Liver (tissue), 9 donors: Measurements from ENCODE around the gene TOR3A. TPM values are rescaled to one million over a fixed set of nuclear protein-coding genes. Genes with fewer than 3 reads are reported as not detected.

Experiments
- DNase-seq: peaks from one replicate; pipeline ENCODE4 v3.0.0-alpha.2; 2017; ENCODE audit warnings: low spot score
- H3K27ac ChIP-seq, 2 donors: one replicate each; pipeline ENCODE4 v1.7.0; 2013; ENCODE audit warnings: inconsistent platforms in 2 of 2, low read length in 2 of 2, control low read depth in 1 of 2, low read depth in 1 of 2, mild to moderate bottlenecking in 1 of 2
- H3K27me3 ChIP-seq, 4 donors: one replicate each; pipeline versions ENCODE4 v1.6.1 to v1.7.0; 2013; ENCODE audit warnings: low read length in 3 of 4, inconsistent platforms in 1 of 4, mild to moderate bottlenecking in 1 of 4, moderate library complexity in 1 of 4; ENCODE audit not compliant: control insufficient read depth in 4 of 4, insufficient read depth in 4 of 4
- H3K36me3 ChIP-seq, 4 donors: one replicate each; pipeline versions ENCODE4 v1.6.1 to v1.7.0; 2013; ENCODE audit warnings: low read length in 3 of 4, mild to moderate bottlenecking in 3 of 4, low read depth in 1 of 4, moderate library complexity in 1 of 4; ENCODE audit not compliant: control insufficient read depth in 4 of 4, insufficient read depth in 3 of 4
- H3K4me1 ChIP-seq, 4 donors: one replicate each; pipeline versions ENCODE4 v1.6.1 to v1.7.0; 2013; ENCODE audit warnings: low read length in 3 of 4, mild to moderate bottlenecking in 3 of 4, moderate library complexity in 1 of 4; ENCODE audit not compliant: control insufficient read depth in 4 of 4, insufficient read depth in 4 of 4
- H3K4me3 ChIP-seq, 3 donors: one replicate each; pipeline versions ENCODE4 v1.6.1 to v1.7.0; 2013; ENCODE audit warnings: low read length in 3 of 3, control low read depth in 1 of 3, low read depth in 1 of 3, mild to moderate bottlenecking in 1 of 3
- H3K9ac ChIP-seq, 2 donors: one replicate each; pipeline ENCODE4 v1.7.0; 2013; ENCODE audit warnings: low read length in 2 of 2, mild to moderate bottlenecking in 2 of 2, moderate library complexity in 2 of 2, control low read depth in 1 of 2, low read depth in 1 of 2
- H3K9me3 ChIP-seq, 4 donors: one replicate each; pipeline versions ENCODE4 v1.6.1 to v1.7.0; 2013; ENCODE audit warnings: low read length in 3 of 4; ENCODE audit not compliant: control insufficient read depth in 4 of 4
- EGR1 ChIP-seq, 2 donors: IDR thresholded peaks; 2 replicates each; pipeline ENCODE4 v1.6.1; 2016 to 2018; ENCODE audit warnings: antibody characterized with exemption in 2 of 2, low read depth in 2 of 2
- FOXA1 ChIP-seq: IDR thresholded peaks from 2 replicates; pipeline ENCODE4 v1.6.1; 2016; ENCODE audit warnings: antibody characterized with exemption
- FOXA2 ChIP-seq: IDR thresholded peaks from 2 replicates; pipeline ENCODE4 v1.6.1; 2016; ENCODE audit warnings: antibody characterized with exemption
- GABPA ChIP-seq, 2 donors: IDR thresholded peaks in 1 of 2; conservative IDR thresholded peaks in 1 of 2; 2 replicates each; pipeline ENCODE4 v1.6.1; 2016; ENCODE audit warnings: antibody characterized with exemption in 2 of 2, mild to moderate bottlenecking in 1 of 2, moderate library complexity in 1 of 2
- HNF4A ChIP-seq, 2 donors: conservative IDR thresholded peaks; 2 replicates each; pipeline ENCODE4 v1.6.1; 2016; ENCODE audit warnings: antibody characterized with exemption in 2 of 2, mild to moderate bottlenecking in 2 of 2
- HNF4G ChIP-seq: IDR thresholded peaks from 2 replicates; pipeline ENCODE4 v1.6.1; 2016; ENCODE audit warnings: antibody characterized with exemption
- JUND ChIP-seq, 2 donors: IDR thresholded peaks; 2 replicates each; pipeline ENCODE4 v1.6.1; 2016; ENCODE audit warnings: antibody characterized with exemption in 2 of 2
- MAX ChIP-seq: IDR thresholded peaks from 2 replicates; pipeline ENCODE4 v1.6.1; 2016; ENCODE audit warnings: antibody characterized with exemption
- NR2F2 ChIP-seq: IDR thresholded peaks from 2 replicates; pipeline ENCODE4 v1.6.1; 2016; ENCODE audit warnings: antibody characterized with exemption
- RAD21 ChIP-seq, 2 donors: IDR thresholded peaks; 2 replicates each; pipeline ENCODE4 v1.6.1; 2016; ENCODE audit warnings: antibody characterized with exemption in 2 of 2, mild to moderate bottlenecking in 2 of 2
- REST ChIP-seq: IDR thresholded peaks from 2 replicates; pipeline ENCODE4 v1.6.1; 2016; ENCODE audit warnings: antibody characterized with exemption, mild to moderate bottlenecking
- RXRA ChIP-seq, 2 donors: IDR thresholded peaks; 2 replicates each; pipeline ENCODE4 v1.6.1; 2017 to 2018; ENCODE audit warnings: antibody characterized with exemption in 2 of 2, mild to moderate bottlenecking in 1 of 2
- SP1 ChIP-seq: IDR thresholded peaks from 2 replicates; pipeline ENCODE4 v1.6.1; 2018; ENCODE audit warnings: antibody characterized with exemption, mild to moderate bottlenecking
- TAF1 ChIP-seq: conservative IDR thresholded peaks from 2 replicates; pipeline ENCODE4 v1.6.1; 2016; ENCODE audit warnings: antibody characterized with exemption, mild to moderate bottlenecking
- YY1 ChIP-seq: IDR thresholded peaks from 2 replicates; pipeline ENCODE4 v1.6.1; 2016; ENCODE audit warnings: antibody characterized with exemption, mild to moderate bottlenecking
- WGBS: extraction: QIAGEN DNeasy Blood & Tissue Kit; methylation state at CpG from one replicate; pipeline ENCODE4 v1.1.7; 2013; 5-methylcytosine and 5-hydroxymethylcytosine counted together
- polyA plus RNA-seq, 2 donors: library from polyadenylated mRNA; stranded (reverse) in 1 of 2; unstranded in 1 of 2; fragments of 200-250 nt in 1 of 2; fragments of >200 nt in 1 of 2; fragmentation: Nextera tagmentation in 1 of 2; extraction: Ambion mirVana in 1 of 2; gene quantifications; one replicate each; pipeline versions ENCODE4 v1.2.1 to v1.2.3, GENCODE V29; 2013 to 2015
- total RNA-seq, 2 donors: library from RNA; depleted of rRNA; stranded (reverse); fragments of >200 nt; gene quantifications; one replicate each; pipeline ENCODE4 v1.2.3, GENCODE V29; 2014
- TF ChIP-seq, protein P1 (sequence below): IDR thresholded peaks from 2 replicates; pipeline ENCODE4 v1.6.1; 2016; ENCODE audit warnings: antibody characterized with exemption
- TF ChIP-seq, protein P2 (sequence below): IDR thresholded peaks from 2 replicates; pipeline ENCODE4 v1.6.1; 2016; ENCODE audit warnings: antibody characterized with exemption
- TF ChIP-seq, protein P3 (sequence below): fragments of 150-350 bp; IDR thresholded peaks from 2 replicates; pipeline ENCODE4 v1.5.1; 2017; ENCODE audit warnings: improper control_type of control experiment, low read depth, low read length; ENCODE audit not compliant: missing input control
- donor health status: healthy.
- donor health status: healthy.
- donor health status: healthy.
- donor health status: healthy.
- donor health status: healthy.

The TOR3A gene
- total and polyA plus RNA-seq, 4 donors: 14.3 to 31.0 (median 23.5) TPM

DNA sequence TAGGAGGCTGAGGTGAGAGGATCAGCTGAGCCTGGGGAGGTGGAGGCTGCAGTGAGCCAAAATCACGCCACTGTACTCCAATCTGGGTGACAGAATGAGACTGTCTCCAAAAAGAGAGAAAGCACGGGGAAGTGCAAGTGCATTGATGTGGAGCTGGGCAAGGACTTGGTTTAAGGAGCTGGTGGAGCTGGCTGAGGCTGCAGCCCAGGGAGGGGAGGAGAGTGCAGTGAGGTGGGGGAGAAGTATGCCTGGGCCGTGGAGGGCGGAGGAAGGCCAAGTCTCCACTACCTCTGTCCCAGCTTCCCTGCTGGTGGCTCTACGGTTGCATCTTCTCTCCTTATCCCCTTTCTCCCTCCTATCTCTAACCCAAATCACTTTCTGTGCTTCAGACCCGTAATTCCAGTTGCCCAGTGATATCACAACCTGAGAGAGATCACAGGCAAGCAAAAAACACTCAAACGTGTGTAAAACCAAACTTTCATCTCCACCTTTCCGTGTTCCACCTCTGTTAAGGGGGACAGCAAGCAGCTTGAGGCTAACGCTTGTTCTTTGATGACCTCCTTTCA lies 11.1 kb downstream of the TOR3A start:
- WGBS: 92% methylated on average over 9 of the region's 9 CpGs
- Histone ChIP-seq H3K36me3 (peaks cover 5 to 32% (median 26%) of the 10 kb centered on the region in 4 donors), H3K4me3 (no peak overlapping the region), H3K4me1 (peaks cover 24 to 78% (median 71%) of the 10 kb centered on the region in 4 donors), H3K9ac (no peak overlapping the region), H3K27me3 (no peaks in the 10 kb centered on the region), H3K27ac (no peak overlapping the region), H3K9me3 (no peaks in the 10 kb centered on the region)
- TF ChIP-seq REST: no peak
- TF ChIP-seq HNF4G: no peak
- TF ChIP-seq TAF1: no peak
- TF ChIP-seq RAD21 (IDR thresholded peaks at IDR 0.05): no peak
- no peak for TF ChIP-seq MAX
- TF ChIP-seq, protein P1, sequence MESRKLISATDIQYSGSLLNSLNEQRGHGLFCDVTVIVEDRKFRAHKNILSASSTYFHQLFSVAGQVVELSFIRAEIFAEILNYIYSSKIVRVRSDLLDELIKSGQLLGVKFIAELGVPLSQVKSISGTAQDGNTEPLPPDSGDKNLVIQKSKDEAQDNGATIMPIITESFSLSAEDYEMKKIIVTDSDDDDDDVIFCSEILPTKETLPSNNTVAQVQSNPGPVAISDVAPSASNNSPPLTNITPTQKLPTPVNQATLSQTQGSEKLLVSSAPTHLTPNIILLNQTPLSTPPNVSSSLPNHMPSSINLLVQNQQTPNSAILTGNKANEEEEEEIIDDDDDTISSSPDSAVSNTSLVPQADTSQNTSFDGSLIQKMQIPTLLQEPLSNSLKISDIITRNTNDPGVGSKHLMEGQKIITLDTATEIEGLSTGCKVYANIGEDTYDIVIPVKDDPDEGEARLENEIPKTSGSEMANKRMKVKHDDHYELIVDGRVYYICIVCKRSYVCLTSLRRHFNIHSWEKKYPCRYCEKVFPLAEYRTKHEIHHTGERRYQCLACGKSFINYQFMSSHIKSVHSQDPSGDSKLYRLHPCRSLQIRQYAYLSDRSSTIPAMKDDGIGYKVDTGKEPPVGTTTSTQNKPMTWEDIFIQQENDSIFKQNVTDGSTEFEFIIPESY: no peak
- no peak for TF ChIP-seq EGR1 (IDR thresholded peaks at IDR 0.05; ENCODE audit: low read depth in 2 of 2)
- TF ChIP-seq YY1: no peak
- no peak for TF ChIP-seq FOXA2
- TF ChIP-seq JUND (IDR thresholded peaks at IDR 0.05): no peak
- no peak for TF ChIP-seq HNF4A (conservative IDR thresholded peaks at IDR 0.05)
- no peak for TF ChIP-seq NR2F2
- no peak for TF ChIP-seq GABPA (IDR thresholded peaks at IDR 0.05 in 1 of 2, conservative IDR thresholded peaks at IDR 0.05 in 1 of 2)
- TF ChIP-seq, protein P2, sequence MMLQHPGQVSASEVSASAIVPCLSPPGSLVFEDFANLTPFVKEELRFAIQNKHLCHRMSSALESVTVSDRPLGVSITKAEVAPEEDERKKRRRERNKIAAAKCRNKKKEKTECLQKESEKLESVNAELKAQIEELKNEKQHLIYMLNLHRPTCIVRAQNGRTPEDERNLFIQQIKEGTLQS: no peak
- no peak for DNase-seq

DNA sequence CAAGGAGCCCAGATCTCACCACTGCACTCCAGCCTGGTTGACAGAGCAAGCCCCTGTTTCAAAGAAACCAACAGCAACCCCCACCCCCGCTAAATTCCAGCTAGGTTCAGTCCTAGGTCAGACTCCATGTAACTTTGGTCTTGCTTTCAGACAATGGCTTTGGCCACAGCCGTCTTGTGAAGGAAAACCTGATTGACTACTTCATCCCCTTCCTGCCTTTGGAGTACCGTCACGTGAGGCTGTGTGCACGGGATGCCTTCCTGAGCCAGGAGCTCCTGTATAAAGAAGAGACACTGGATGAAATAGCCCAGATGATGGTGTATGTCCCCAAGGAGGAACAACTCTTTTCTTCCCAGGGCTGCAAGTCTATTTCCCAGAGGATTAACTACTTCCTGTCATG lies 12.9 kb downstream of the TOR3A start:
- Histone ChIP-seq H3K9ac (no peak overlapping the region), H3K27ac (no peak overlapping the region), H3K4me1 (peaks cover 21 to 62% (median 59%) of the 10 kb centered on the region in 4 donors), H3K9me3 (no peaks in the 10 kb centered on the region), H3K36me3 (peaks cover 5 to 29% (median 24%) of the 10 kb centered on the region in 4 donors), H3K4me3 (no peak overlapping the region), H3K27me3 (no peaks in the 10 kb centered on the region)
- WGBS: 81% methylated on average over 5 of the region's 5 CpGs
- no peak for DNase-seq
- no peak for TF ChIP-seq RXRA (IDR thresholded peaks at IDR 0.05)
- TF ChIP-seq, protein P1: no peak
- TF ChIP-seq GABPA (IDR thresholded peaks at IDR 0.05 in 1 of 2, conservative IDR thresholded peaks at IDR 0.05 in 1 of 2): no peak
- no peak for TF ChIP-seq SP1
- no peak for TF ChIP-seq JUND (IDR thresholded peaks at IDR 0.05)
- TF ChIP-seq EGR1 (IDR thresholded peaks at IDR 0.05; ENCODE audit: low read depth in 2 of 2): no peak
- TF ChIP-seq, protein P2: no peak
- TF ChIP-seq HNF4A (conservative IDR thresholded peaks at IDR 0.05): no peak
- no peak for TF ChIP-seq TAF1
- no peak for TF ChIP-seq MAX
- TF ChIP-seq, protein P3, sequence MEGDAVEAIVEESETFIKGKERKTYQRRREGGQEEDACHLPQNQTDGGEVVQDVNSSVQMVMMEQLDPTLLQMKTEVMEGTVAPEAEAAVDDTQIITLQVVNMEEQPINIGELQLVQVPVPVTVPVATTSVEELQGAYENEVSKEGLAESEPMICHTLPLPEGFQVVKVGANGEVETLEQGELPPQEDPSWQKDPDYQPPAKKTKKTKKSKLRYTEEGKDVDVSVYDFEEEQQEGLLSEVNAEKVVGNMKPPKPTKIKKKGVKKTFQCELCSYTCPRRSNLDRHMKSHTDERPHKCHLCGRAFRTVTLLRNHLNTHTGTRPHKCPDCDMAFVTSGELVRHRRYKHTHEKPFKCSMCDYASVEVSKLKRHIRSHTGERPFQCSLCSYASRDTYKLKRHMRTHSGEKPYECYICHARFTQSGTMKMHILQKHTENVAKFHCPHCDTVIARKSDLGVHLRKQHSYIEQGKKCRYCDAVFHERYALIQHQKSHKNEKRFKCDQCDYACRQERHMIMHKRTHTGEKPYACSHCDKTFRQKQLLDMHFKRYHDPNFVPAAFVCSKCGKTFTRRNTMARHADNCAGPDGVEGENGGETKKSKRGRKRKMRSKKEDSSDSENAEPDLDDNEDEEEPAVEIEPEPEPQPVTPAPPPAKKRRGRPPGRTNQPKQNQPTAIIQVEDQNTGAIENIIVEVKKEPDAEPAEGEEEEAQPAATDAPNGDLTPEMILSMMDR: no peak
- no peak for TF ChIP-seq HNF4G
- no peak for TF ChIP-seq FOXA1
- TF ChIP-seq YY1: no peak
- TF ChIP-seq FOXA2: no peak
- no peak for TF ChIP-seq NR2F2
- no peak for TF ChIP-seq RAD21 (IDR thresholded peaks at IDR 0.05)
